GM19328 (cell line): ENCODE results near the gene CTNND2.

ENCODE experiments used
- ATAC-seq: cut with Tn5 transposase; IDR thresholded peaks from one replicate; pipeline ENCODE4 v1.9.1; 2021; ENCODE audit warnings: mild to moderate bottlenecking, moderate library complexity; ENCODE audit not compliant: unreplicated experiment

CTNND2 gene

GRCh38 chr5:11052871-11053270, 851.4 kb downstream of the CTNND2 start:
- ATAC-seq, result no peak

GRCh38 chr5:11050596-11051304, 853.5 kb downstream of the CTNND2 start:
- ATAC-seq, result no peak

- no peak for ATAC-seq
Observed at GRCh38 chr5:11048760-11049159, 855.5 kb downstream of the CTNND2 start.

- ATAC-seq, result no peak
Observed at GRCh38 chr5:11047625-11048024, 856.6 kb downstream of the CTNND2 start.

- ATAC-seq, result no peak
Observed at GRCh38 chr5:11047030-11047429, 857.2 kb downstream of the CTNND2 start.

GRCh38 chr5:11046160-11046559, 858.1 kb downstream of the CTNND2 start:
- ATAC-seq, result no peak

- no peak for ATAC-seq
Observed at GRCh38 chr5:11045411-11045810, 858.8 kb downstream of the CTNND2 start.

- ATAC-seq, result no peak
Observed at GRCh38 chr5:11044581-11044980, 859.7 kb downstream of the CTNND2 start.

GRCh38 chr5:11043881-11044280, 860.4 kb downstream of the CTNND2 start:
- no peak for ATAC-seq

- no peak for ATAC-seq
Observed at GRCh38 chr5:11040345-11040744, 863.9 kb downstream of the CTNND2 start.

GRCh38 chr5:11038772-11039171, 865.5 kb downstream of the CTNND2 start:
- no peak for ATAC-seq

- ATAC-seq, result no peak
Observed at GRCh38 chr5:11037941-11038340, 866.3 kb downstream of the CTNND2 start.

GRCh38 chr5:11037080-11037479, 867.2 kb downstream of the CTNND2 start:
- no peak for ATAC-seq

- no peak for ATAC-seq
Observed at GRCh38 chr5:11030671-11031070, 873.6 kb downstream of the CTNND2 start.

- no peak for ATAC-seq
Observed at GRCh38 chr5:11027660-11028059, 876.6 kb downstream of the CTNND2 start.

GRCh38 chr5:11026543-11026942, 877.7 kb downstream of the CTNND2 start:
- ATAC-seq, result no peak

- ATAC-seq, result no peak
Observed at GRCh38 chr5:11023945-11024344, 880.3 kb downstream of the CTNND2 start.

GRCh38 chr5:11013793-11014192, 890.5 kb downstream of the CTNND2 start:
- no peak for ATAC-seq

GRCh38 chr5:11012295-11012694, 892.0 kb downstream of the CTNND2 start:
- ATAC-seq, result no peak

GRCh38 chr5:11010429-11011210, 893.6 kb downstream of the CTNND2 start:
- ATAC-seq, result no peak

GRCh38 chr5:11009576-11009975, 894.7 kb downstream of the CTNND2 start:
- ATAC-seq, result no peak

- no peak for ATAC-seq
Observed at GRCh38 chr5:11007269-11007870, 896.9 kb downstream of the CTNND2 start.
